Lower leg skin (tissue), 4 donors: ENCODE data around the gene KAZN. TPM values are rescaled to one million over a fixed set of nuclear protein-coding genes. Genes with fewer than 3 reads are reported as not detected.

Experiments used
- DNase-seq, 2 donors: peaks; one replicate each; pipeline ENCODE4 v3.0.0-alpha.2; 2019; ENCODE audit warnings: low spot score in 2 of 2
- H3K4me3 ChIP-seq: fragments of 200-600 bp; sonication (generic); 2 replicates; pipeline ENCODE4 v1.5.1; 2017; ENCODE audit warnings: mild to moderate bottlenecking, low read depth; ENCODE audit not compliant: poor library complexity, severe bottlenecking
- POLR2A ChIP-seq, 2 donors: fragments of 450-650 bp; IDR thresholded peaks; one replicate each; pipeline ENCODE4 v1.6.1; 2016 to 2017; ENCODE audit warnings: antibody characterized with exemption in 2 of 2, mild to moderate bottlenecking in 1 of 2, moderate library complexity in 1 of 2
- WGBS, 2 donors: methylation state at CpG; one replicate each; pipeline ENCODE4 v1.1.5; 2018; 5-methylcytosine and 5-hydroxymethylcytosine counted together
- intact Hi-C: fragments of 100-400 bp; cut with DNase I; formaldehyde crosslinking; loops from one replicate; pipeline ENCODE4 v1.15.0; 2023; ENCODE audit warnings: low total_unique reads
- total RNA-seq, 4 donors: library from RNA; depleted of rRNA; stranded (reverse); fragments of >200 nt; gene quantifications; one replicate each; pipeline ENCODE4 v1.1.0, GENCODE V29; 2016
- TF ChIP-seq, protein P1 (sequence below), 3 donors: fragments of 450-650 bp; IDR thresholded peaks; one replicate each; pipeline ENCODE4 v1.5.1; 2016; ENCODE audit warnings: antibody characterized with exemption in 3 of 3, mild to moderate bottlenecking in 3 of 3, moderate library complexity in 2 of 3

Gene KAZN
- total RNA-seq, 4 donors from 2014 or later, result 21.4 to 36.0 (median 28.4) TPM

DNA sequence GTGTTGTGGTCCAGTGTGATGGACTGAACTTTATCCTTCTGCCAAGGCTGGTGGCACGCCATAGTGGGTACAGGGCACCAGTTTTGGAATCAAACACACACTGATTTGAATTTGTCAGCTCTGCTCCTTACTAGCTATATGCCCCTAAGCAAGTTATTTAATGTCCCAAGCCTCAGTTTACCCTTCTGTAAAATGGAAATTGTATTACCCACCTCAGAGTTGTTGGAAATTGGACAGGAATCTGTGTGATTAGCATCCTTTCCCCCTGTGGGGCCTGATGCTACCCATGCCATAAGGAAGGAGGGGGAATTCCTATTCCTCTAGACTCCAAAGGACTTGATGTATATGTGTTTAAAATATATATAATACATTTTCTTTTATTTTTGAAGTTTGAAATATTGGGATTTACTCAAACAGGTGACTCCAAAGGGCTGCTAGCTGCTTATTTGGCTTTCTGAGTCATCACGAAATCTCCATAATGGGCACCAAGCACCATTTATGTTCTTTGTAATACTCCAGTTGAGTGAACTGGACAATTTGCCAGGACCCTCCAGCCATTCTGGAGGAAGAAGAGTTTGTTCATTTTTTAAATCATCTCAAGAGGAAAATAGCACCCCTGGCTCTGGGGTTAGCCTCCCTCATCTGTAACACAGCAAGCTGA, 330.5 kb downstream of the KAZN start:
- intact Hi-C loops, result no loop called here
- no peak for TF ChIP-seq POLR2A (IDR thresholded peaks at IDR 0.05)
- TF ChIP-seq, protein P1, sequence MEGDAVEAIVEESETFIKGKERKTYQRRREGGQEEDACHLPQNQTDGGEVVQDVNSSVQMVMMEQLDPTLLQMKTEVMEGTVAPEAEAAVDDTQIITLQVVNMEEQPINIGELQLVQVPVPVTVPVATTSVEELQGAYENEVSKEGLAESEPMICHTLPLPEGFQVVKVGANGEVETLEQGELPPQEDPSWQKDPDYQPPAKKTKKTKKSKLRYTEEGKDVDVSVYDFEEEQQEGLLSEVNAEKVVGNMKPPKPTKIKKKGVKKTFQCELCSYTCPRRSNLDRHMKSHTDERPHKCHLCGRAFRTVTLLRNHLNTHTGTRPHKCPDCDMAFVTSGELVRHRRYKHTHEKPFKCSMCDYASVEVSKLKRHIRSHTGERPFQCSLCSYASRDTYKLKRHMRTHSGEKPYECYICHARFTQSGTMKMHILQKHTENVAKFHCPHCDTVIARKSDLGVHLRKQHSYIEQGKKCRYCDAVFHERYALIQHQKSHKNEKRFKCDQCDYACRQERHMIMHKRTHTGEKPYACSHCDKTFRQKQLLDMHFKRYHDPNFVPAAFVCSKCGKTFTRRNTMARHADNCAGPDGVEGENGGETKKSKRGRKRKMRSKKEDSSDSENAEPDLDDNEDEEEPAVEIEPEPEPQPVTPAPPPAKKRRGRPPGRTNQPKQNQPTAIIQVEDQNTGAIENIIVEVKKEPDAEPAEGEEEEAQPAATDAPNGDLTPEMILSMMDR (IDR thresholded peaks at IDR 0.05), result no peak
- DNase-seq, result no peak
- 66 to 67% methylated on average over 2 of the region's 2 CpGs for WGBS, 2 donors
- H3K4me3 ChIP-seq, result no peak overlapping the region

DNA sequence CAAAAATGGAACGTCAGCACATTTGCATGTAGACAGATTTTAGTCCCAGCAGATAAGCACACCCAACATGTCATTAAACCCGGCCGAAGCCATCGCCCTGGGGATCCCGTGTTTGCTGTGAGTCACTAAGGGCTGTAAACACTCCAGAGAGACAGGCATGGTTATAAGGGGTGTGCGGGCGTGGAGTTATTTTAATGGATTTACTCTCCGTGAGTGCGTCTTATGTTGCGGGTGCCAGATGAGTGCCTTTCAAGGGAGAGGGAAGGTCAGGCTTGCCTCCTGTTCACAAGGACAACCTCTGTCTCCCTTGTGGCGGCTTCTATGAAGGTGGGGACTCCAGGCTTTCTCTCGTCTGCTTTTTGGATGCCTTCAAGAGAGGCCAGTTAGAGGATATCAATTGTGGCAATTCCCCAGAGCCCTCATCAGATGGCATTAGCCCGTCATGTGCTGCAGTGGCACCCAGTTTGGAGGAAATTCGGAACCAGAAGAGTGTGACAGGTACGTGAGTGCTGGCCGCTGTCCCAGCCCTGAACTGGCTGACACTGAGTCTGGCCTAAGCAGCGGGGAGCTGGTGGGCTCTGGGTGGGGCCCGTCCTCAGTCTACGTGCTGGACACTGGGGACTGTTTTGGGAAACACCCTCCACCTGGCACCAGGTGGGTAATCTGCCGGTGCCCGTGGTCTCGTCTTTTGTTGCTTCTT, 331.2 kb downstream of the KAZN start:
- DNase-seq, result peak in 1 of 2 donors; percentile 77
- TF ChIP-seq, protein P1 (IDR thresholded peaks at IDR 0.05), result no peak
- TF ChIP-seq POLR2A (IDR thresholded peaks at IDR 0.05), result no peak
- WGBS, 2 donors, result 39 to 49% methylated on average over 22 of the region's 22 CpGs
- intact Hi-C loops, result no loop called here
- H3K4me3 ChIP-seq, result no peak overlapping the region

DNA sequence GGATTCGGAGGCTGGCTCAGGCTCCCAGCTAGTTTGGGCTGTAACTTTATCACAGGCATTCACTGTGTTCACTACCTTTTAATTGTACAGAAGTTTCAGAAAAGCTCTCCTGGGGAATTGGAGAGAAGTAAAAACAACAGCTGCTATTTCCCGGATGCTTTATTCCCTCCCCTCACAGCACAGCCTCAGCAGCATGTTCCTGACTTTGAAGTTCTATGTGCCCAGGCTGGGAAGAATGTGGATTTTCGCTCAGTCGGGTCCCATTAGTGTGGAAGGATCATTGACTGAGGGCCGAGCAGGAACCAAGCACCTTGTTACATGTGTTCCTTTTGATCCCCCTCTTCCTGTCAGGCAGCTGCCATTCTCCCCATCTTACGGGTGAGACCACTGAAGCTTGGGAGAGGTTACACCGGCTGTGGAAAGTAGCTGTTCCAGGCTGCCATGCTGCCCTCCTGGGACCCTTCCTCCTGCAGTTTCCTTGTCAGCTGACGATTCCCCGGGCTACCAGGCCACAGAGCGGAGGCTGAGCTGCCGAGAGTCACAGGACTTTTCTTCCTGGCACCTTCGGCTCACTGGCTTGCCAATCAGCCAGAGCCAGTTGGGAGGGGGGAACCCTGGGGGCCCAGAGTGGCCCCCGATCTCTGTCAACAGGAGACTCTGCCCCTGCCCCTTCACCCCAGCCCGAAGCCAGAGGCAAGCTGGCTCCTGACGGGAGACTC, 331.9 kb downstream of the KAZN start:
- no peak overlapping the region for H3K4me3 ChIP-seq
- WGBS, 2 donors, result 64 to 71% methylated on average over 13 to 15 of the region's 15 CpGs
- DNase-seq, result no peak
- no peak for TF ChIP-seq POLR2A (IDR thresholded peaks at IDR 0.05)
- TF ChIP-seq, protein P1 (IDR thresholded peaks at IDR 0.05), result no peak
- intact Hi-C loops, result no loop called here

DNA sequence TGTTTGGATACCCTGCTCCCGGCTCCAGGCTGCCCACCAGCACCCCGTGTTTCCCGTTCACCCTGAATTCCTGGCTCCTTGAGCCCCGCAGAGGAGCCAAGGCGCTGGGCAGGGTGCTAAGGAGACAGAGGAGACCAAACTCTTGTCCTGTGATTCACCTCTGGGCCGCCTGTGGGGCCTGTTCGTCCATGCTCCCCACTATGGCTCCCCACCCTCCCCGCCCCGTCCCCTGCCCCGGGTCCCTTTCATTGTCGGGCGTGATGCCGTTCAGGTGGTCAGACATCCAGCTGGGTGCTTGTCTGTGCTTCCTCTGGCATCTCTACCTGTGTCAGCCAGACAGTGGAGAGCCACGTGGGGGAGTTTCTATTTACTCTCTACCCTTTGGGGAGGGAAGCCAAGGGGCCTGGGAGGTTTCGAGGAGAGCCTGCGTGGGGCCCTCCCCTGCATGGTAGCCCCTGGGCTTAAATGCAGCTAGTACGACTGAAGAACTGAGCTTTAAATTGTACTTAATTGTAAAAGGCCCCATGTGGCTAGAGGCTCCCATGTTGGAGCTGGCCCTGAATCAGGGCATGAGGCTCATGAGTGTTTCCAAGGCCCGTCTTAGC, 333.7 kb downstream of the KAZN start:
- H3K4me3 ChIP-seq, result no peak overlapping the region
- 84 to 89% methylated on average over 18 of the region's 18 CpGs for whole genome bisulfite sequencing, 2 donors
- DNase-seq, result no peak
- TF ChIP-seq POLR2A (IDR thresholded peaks at IDR 0.05), result no peak
- TF ChIP-seq, protein P1 (IDR thresholded peaks at IDR 0.05), result no peak
- intact Hi-C loops, result no loop called here

DNA sequence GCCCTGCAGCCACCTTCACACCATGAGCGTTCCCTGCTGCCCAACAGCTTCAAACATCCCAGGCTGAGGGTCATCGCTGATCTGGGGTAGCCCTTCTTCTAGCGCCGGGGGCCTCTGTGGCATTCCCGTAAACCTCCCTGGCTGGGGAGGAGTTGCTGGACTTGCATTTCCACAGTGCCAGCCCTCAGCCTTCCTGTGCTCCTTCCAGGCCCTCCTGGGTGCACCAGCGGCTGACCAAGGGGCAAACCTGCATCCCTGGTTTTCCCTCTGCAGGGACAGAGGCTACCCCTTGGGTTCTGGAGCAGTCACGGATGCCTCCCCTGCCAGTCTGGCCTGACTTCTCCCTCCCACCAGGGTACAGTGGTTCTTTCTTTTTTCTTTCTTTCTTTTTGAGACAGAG, 336.4 kb downstream of the KAZN start:
- DNase-seq, result no peak

More for the DNA sequence above, 336.4 kb downstream of the KAZN start:
- intact Hi-C loops, result no loop called here
- TF ChIP-seq, protein P1 (IDR thresholded peaks at IDR 0.05), result no peak
- TF ChIP-seq POLR2A (IDR thresholded peaks at IDR 0.05), result no peak
- 88 to 95% methylated on average over 7 of the region's 7 CpGs for WGBS, 2 donors
- H3K4me3 ChIP-seq, result no peak overlapping the region
